GM21825 (cell line): ENCODE data around the gene SNPH.
A peak's percentile ranks its signal among the peaks of the same experiment; 100 is the strongest.
"Not testable (repeated sequence)": the region's sequence is repeated elsewhere in the genome, so short reads cannot be mapped to it uniquely, and the experiment has no call there.

Experiments
- ATAC-seq: cut with Tn5 transposase; IDR thresholded peaks from one replicate; pipeline ENCODE4 v1.9.1; 2021; ENCODE audit warnings: mild to moderate bottlenecking, moderate library complexity; ENCODE audit not compliant: unreplicated experiment

SNPH gene

GRCh38 chr20:1266167-1266973, at the start of gene SNPH:
Gene SNPH (plus strand): TSS chr20:1266294. CDS start chr20:1296240, 29,946 bp downstream.
- no peak for ATAC-seq

- not testable (repeated sequence) for ATAC-seq
Observed at GRCh38 chr20:1216527-1217427, 49.3 kb upstream of the SNPH start.

- ATAC-seq, result not testable (repeated sequence)
Observed at GRCh38 chr20:1222750-1223149, 43.3 kb upstream of the SNPH start.

- no peak for ATAC-seq
Observed at GRCh38 chr20:1224205-1224890, 41.7 kb upstream of the SNPH start.

GRCh38 chr20:1225263-1225782, 40.8 kb upstream of the SNPH start:
- peak; percentile 18 for ATAC-seq

DNA sequence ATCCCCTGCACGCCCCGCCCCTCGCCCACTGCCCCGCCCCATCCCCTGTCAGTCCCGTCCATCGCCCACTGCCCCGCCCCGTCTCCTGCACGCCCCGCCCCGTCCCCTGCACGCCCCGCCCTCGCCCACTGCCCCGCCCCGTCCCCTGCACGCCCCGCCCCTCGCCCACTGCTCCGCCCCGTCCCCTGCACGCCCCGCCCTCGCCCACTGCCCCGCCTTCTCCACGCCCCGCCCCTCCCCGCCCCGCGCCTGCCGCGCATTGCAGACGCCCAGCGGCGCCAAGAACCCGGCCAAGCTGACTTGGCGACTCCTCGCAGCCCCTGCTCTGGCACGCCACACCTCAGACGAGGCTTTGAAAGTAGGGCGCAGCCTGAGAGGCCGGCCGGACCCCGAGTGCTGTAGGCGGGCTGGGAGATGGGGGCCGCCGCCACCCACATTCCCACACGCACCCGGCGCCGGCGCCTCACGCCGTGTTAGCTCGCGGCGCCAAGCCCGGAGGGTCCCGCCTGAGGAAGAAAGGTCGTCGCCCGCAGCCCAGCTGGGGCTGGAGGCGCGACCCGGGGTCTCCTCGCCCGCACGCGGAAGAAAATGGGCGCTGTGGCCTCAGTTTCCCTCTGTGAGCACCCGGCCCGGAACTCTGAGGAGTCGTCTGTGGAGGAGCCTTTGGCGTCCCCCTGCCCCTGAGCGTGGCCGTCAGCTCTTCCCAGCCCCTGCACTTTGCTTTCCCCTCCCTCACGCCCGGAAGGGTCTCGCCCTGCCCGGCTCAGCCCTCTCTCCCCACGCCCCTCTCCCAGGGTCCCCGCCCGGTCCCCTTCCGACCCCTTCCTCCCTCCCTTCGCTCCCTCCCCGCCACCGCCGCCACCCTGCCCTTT, 40.1 kb upstream of the SNPH start, which contains the start of gene RAD21L1:
TSS of gene RAD21L1 (plus strand) at position 262 of the 872 bp plus-strand sequence. CDS start 2,410 bp downstream, outside the sequence.
- peak; percentile 56 for ATAC-seq

DNA sequence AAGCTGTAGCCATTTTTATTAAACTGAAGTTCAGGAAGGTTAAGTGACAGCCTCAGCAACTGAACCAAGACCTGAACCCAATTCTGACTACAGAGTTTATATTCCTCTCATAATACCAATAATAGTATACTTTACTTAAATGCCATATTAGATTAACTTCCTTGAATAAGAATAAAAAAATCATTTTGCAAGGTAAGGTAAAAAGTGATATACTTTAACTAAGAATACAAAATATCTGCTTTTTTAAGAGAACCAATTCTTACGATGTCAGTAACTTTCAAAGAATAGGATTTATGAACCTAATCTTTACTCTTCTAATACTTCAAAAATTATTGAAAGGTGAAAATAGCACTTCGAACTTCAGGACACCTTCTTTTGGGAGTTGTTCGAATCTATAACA, 36.6 kb upstream of the SNPH start:
- no peak for ATAC-seq

- no peak for ATAC-seq
Observed at GRCh38 chr20:1232286-1233111, 33.6 kb upstream of the SNPH start.

GRCh38 chr20:1240549-1240948, 25.5 kb upstream of the SNPH start:
- no peak for ATAC-seq

- ATAC-seq, result no peak
Observed at GRCh38 chr20:1241456-1241855, 24.6 kb upstream of the SNPH start.

DNA sequence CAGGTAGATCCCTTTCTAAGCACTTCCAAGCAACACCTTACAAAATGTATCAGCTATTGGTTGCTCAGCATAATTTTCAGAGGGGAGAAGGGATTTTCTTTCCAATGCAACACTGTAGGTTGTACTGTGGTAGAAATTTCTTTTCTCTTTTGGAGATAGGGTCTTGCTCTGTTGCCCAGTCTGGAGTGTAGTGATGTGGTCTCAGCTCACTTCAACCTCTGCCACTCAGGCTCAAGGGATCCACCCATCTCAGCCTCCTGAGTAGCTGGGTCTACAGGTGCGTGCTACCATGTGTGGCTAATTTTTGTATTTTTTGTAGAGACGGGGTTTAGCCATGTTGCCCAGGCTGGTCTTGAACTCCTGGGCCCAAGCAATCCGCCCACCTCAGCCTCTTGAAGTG, 24.0 kb upstream of the SNPH start:
- no peak for ATAC-seq

DNA sequence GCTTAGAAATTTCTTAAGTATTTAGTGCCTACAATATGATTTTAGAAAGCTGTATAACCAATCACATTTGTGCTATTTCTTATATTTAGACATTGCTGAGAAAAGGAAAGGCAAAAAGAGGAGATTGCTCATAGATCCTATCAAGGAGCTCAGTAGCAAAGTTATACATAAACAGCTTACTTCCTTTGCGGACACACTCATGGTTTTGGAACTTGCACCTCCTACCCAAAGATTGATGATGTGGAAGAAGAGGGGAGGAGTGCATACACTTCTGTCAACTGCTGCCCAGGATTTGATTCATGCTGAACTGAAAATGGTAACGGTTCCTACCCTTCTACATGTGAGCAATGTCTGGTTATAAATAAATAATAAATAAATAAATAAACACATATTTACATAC, 23.6 kb upstream of the SNPH start:
- no peak for ATAC-seq

- ATAC-seq, result no peak
Observed at GRCh38 chr20:1245578-1245977, 20.5 kb upstream of the SNPH start.

DNA sequence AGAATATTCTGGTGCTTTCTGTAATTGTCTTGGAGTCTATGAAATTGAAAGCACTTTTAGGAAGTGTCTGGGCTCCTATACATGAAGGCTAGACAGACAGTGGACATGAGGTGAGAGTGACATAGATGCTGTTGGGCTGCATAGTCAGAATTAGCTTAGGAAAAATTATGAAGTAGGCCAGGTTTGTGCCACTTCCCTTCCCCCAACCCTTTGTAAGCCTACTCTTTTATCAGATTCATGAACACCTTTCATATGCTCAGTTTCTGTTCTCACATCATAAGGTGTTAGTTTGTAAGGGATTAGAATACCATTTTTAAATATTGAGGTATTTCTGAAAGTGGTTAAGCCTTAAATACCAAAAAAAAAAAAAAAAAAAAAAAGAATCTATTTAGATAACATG, 18.4 kb upstream of the SNPH start:
- ATAC-seq, result no peak

DNA sequence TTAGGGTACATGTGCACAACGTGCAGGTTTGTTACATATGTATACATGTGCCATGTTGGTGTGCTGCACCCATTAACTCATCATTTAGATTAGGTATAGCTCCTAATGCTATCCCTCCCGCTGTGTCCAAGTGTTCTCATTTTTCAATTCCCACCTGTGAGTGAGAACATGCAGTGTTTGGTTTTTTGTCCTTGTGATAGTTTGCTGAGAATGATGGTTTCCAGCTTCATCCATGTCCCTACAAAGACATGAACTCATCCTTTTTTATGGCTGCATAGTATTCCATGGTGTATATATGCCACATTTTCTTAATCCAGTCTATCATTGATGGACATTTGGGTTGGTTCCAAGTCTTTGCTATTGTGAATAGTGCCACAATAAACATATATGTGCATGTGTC, 15.8 kb upstream of the SNPH start:
- not testable (repeated sequence) for ATAC-seq

GRCh38 chr20:1252416-1252815, 13.7 kb upstream of the SNPH start:
- ATAC-seq, result no peak

DNA sequence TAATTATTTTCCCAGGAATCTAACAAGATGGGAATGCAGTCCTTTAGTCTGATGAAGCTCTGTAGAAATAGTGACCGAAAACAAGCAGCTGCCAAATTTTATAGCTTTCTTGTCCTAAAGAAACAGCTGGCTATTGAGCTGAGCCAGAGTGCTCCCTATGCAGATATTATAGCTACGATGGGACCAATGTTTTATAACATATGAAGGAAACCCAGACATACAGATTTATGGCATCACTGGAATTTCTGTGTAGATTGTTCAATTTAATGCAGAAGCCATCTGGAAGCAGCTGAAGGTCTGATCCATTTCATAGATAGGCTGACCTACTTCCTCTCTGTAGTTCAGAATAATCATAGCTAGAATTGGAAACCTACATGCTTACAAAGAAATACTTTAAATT, 11.8 kb upstream of the SNPH start:
- ATAC-seq, result no peak

- ATAC-seq, result no peak
Observed at GRCh38 chr20:1255675-1256074, 10.4 kb upstream of the SNPH start.

GRCh38 chr20:1263853-1264252, 2.2 kb upstream of the SNPH start:
- ATAC-seq, result no peak
